B cell (primary cell): Measurements from ENCODE around the gene DSG1. TPM values are rescaled to one million over a fixed set of nuclear protein-coding genes. Genes with fewer than 3 reads are reported as not detected.

ENCODE experiments used
- ATAC-seq: fragments of 200-7000 bp; cut with Tn5 transposase; one replicate; pipeline ENCODE4 v1.10.0; 2021; ENCODE audit warnings: low read depth, mild to moderate bottlenecking, moderate number of reproducible peaks, moderate library complexity
- CTCF ChIA-PET: fragments of 350-600 bp; sonication (Branson Sonifier 250); formaldehyde crosslinking; loops from one replicate; lab custom pipeline; 2021; ENCODE audit warnings: antibody characterized with exemption, inconsistent platforms; lab: Charles Lee
- POLR2A ChIA-PET: fragments of 350-600 bp; sonication (Branson Sonifier 250); formaldehyde crosslinking; loops from one replicate; lab custom pipeline; 2021; ENCODE audit warnings: antibody characterized with exemption; lab: Charles Lee
- DNase-seq: peaks from one replicate; pipeline ENCODE4 v3.0.0; 2013
- H2AFZ ChIP-seq: 2 replicates; pipeline ENCODE4 v1.6.1; 2012; ENCODE audit warnings: mild to moderate bottlenecking, low read depth, low read length; ENCODE audit not compliant: insufficient read depth, poor library complexity, severe bottlenecking
- H3K27ac ChIP-seq, 2 donors: 1 replicate in 1 of 2; 2 replicates in 1 of 2; pipeline ENCODE4 v1.5.1; 2012 to 2013; ENCODE audit warnings: low read length in 2 of 2, mild to moderate bottlenecking in 2 of 2, moderate library complexity in 1 of 2
- H3K27me3 ChIP-seq, 4 experiments: fragments of 200-600 bp in 1 of 4; sonication (generic) in 1 of 4; replicated peaks in 1 of 4; 1 replicate in 2 of 4; 2 replicates in 2 of 4; pipeline versions ENCODE4 v1.6.1 to v1.7.0; 2013 to 2016; ENCODE audit warnings: low read length in 3 of 4, mild to moderate bottlenecking in 2 of 4, mixed read lengths in 1 of 4, moderate library complexity in 1 of 4; ENCODE audit not compliant: insufficient read depth in 4 of 4, control insufficient read depth in 3 of 4; ENCODE audit errors: control extremely low read depth in 1 of 4
- H3K36me3 ChIP-seq, 2 experiments: replicated peaks in 1 of 2; 1 replicate in 1 of 2; 2 replicates in 1 of 2; pipeline versions ENCODE4 v1.6.1 to v1.7.1; 2013; ENCODE audit warnings: low read length in 1 of 2; ENCODE audit not compliant: insufficient read depth in 2 of 2, control insufficient read depth in 1 of 2; ENCODE audit errors: control extremely low read depth in 1 of 2, extremely low read depth in 1 of 2
- H3K4me1 ChIP-seq, 2 donors: fragments of 200-600 bp in 1 of 2; sonication (generic) in 1 of 2; 1 replicate in 1 of 2; 2 replicates in 1 of 2; pipeline versions ENCODE4 v1.5.1 to v1.6.1; 2013 to 2017; ENCODE audit warnings: low read length in 2 of 2; ENCODE audit not compliant: control insufficient read depth in 2 of 2, insufficient read depth in 2 of 2
- H3K4me2 ChIP-seq: replicated peaks from 2 replicates; pipeline ENCODE3; 2012; ENCODE audit warnings: mild to moderate bottlenecking, low read depth, low read length; ENCODE audit not compliant: poor library complexity, severe bottlenecking
- H3K4me3 ChIP-seq, 5 experiments: fragments of 200-600 bp in 1 of 5; sonication (generic) in 1 of 5; 1 replicate in 3 of 5; 2 replicates in 2 of 5; pipeline versions ENCODE4 v1.5.1 to v1.7.0; 2011 to 2016; ENCODE audit warnings: low read length in 4 of 5, mild to moderate bottlenecking in 4 of 5, low read depth in 2 of 5, control low read depth in 1 of 5, moderate library complexity in 1 of 5; ENCODE audit not compliant: insufficient read depth in 1 of 5; ENCODE audit errors: control extremely low read depth in 1 of 5, extremely low read depth in 1 of 5
- H3K79me2 ChIP-seq: fragments of 200-600 bp; sonication (generic); one replicate; pipeline ENCODE4 v1.6.0; 2016; ENCODE audit warnings: low read length; ENCODE audit not compliant: control insufficient read depth, insufficient read depth
- H3K9ac ChIP-seq: fragments of 200-600 bp; sonication (generic); 2 replicates; pipeline ENCODE4 v1.6.1; 2017; ENCODE audit warnings: mild to moderate bottlenecking, low read length, moderate library complexity
- H3K9me3 ChIP-seq, 3 donors: one replicate each; pipeline versions ENCODE4 v1.6.1 to v1.7.1; 2013; ENCODE audit warnings: low read length in 2 of 3; ENCODE audit not compliant: control insufficient read depth in 2 of 3, insufficient read depth in 1 of 3; ENCODE audit errors: control extremely low read depth in 1 of 3
- H4K20me1 ChIP-seq: 2 replicates; pipeline ENCODE4 v1.6.0; 2012; ENCODE audit warnings: mild to moderate bottlenecking, low read length; ENCODE audit not compliant: insufficient read depth, control insufficient read depth, poor library complexity, severe bottlenecking
- H3K27ac Mint-ChIP-seq: one replicate; pipeline ENCODE4 v1.8.0; 2021; ENCODE audit warnings: mixed read lengths
- H3K27me3 Mint-ChIP-seq: one replicate; pipeline ENCODE4 v1.8.0; 2021; ENCODE audit warnings: mixed read lengths
- H3K4me1 Mint-ChIP-seq: one replicate; pipeline ENCODE4 v1.8.0; 2021; ENCODE audit warnings: mixed read lengths
- H3K4me3 Mint-ChIP-seq: one replicate; pipeline ENCODE4 v1.8.0; 2021; ENCODE audit warnings: mixed read lengths
- H3K9me3 Mint-ChIP-seq: one replicate; pipeline ENCODE4 v1.8.0; 2022; ENCODE audit warnings: mixed read lengths; ENCODE audit not compliant: insufficient read depth
- CTCF ChIP-seq: fragments of 200-600 bp; IDR thresholded peaks from one replicate; pipeline ENCODE4 v1.8.0; 2022; ENCODE audit warnings: antibody characterized with exemption, mild to moderate bottlenecking
- EZH2 ChIP-seq: IDR thresholded peaks from 2 replicates; pipeline ENCODE4 v1.6.1; 2012; ENCODE audit warnings: borderline replicate concordance, low read depth, mild to moderate bottlenecking, moderate library complexity, low read length; ENCODE audit not compliant: insufficient read depth, poor library complexity, severe bottlenecking
- WGBS: methylation state at CpG from one replicate; pipeline ENCODE4 v1.1.5; 2013; ENCODE audit warnings: missing lambda C conversion rate; ENCODE audit not compliant: insufficient coverage; 5-methylcytosine and 5-hydroxymethylcytosine counted together
- intact Hi-C: fragments of 100-400 bp; cut with micrococcal nuclease; formaldehyde crosslinking; loops from one replicate; pipeline ENCODE4 v1.10.0; 2022
- polyA plus RNA-seq: library from polyadenylated mRNA; depleted of rRNA; stranded (reverse); fragments of >200 nt; gene quantifications from 2 replicates; pipeline ENCODE4 v1.2.3, GENCODE V29; 2012
- total RNA-seq, 2 donors: library from RNA; stranded (reverse); fragments of 120-200 nt in 1 of 2; gene quantifications; 1 replicate in 1 of 2; 2 replicates in 1 of 2; pipeline versions ENCODE4 v1.2.3 to v1.2.4, GENCODE V29; 2013 to 2022

Gene DSG1
- total and polyA plus RNA-seq, 2 donors (not counting 1 experiment from before 2014, with no cell fraction given): not detected

GRCh38 chr18:31302991-31303390 lies 15.0 kb upstream of the DSG1 start:
- no peaks in the 10 kb centered on the region for H3K79me2 ChIP-seq
- no peak overlapping the region for H2AFZ ChIP-seq
- Mint-ChIP-seq H3K4me1 (no peaks in the 10 kb centered on the region), H3K4me3 (no peak overlapping the region), H3K27me3 (no peaks in the 10 kb centered on the region), H3K9me3 (no peaks in the 10 kb centered on the region), H3K27ac (no peak overlapping the region)
- no peak for ATAC-seq
- H3K27ac ChIP-seq: no peak overlapping the region
- H3K9ac ChIP-seq: no peak overlapping the region
- H4K20me1 ChIP-seq: no peaks in the 10 kb centered on the region
- H3K27me3 ChIP-seq: no peaks in the 10 kb centered on the region
- peaks cover 0 to 3% (median 0%) of the 10 kb centered on the region in 3 donors for H3K9me3 ChIP-seq
- intact Hi-C loops: no loop called here
- POLR2A ChIA-PET: no interaction called here
- CTCF ChIA-PET: no interaction called here
- H3K36me3 ChIP-seq: no peaks in the 10 kb centered on the region
- H3K4me3 ChIP-seq: no peak overlapping the region
- TF ChIP-seq CTCF: no peak
- TF ChIP-seq EZH2: no peak
- H3K4me2 ChIP-seq: no peak overlapping the region
- no peak for DNase-seq
- H3K4me1 ChIP-seq: no peaks in the 10 kb centered on the region

- Mint-ChIP-seq H3K4me1 (no peaks in the 10 kb centered on the region), H3K27me3 (no peaks in the 10 kb centered on the region), H3K27ac (no peak overlapping the region), H3K9me3 (no peaks in the 10 kb centered on the region), H3K4me3 (no peak overlapping the region)
- TF ChIP-seq EZH2 (no peak), CTCF (no peak)
- Histone ChIP-seq H3K79me2 (no peaks in the 10 kb centered on the region), H3K4me2 (no peak overlapping the region), H3K27ac (no peak overlapping the region), H3K4me3 (no peak overlapping the region), H4K20me1 (no peaks in the 10 kb centered on the region), H3K36me3 (no peaks in the 10 kb centered on the region), H3K9ac (no peak overlapping the region), H3K27me3 (no peaks in the 10 kb centered on the region), H2AFZ (no peak overlapping the region), H3K4me1 (no peaks in the 10 kb centered on the region), H3K9me3 (peaks cover 0 to under 1% (median 0%) of the 10 kb centered on the region in 3 donors)
- ChIA-PET CTCF (no interaction called here), POLR2A (no interaction called here)
- WGBS: 83% methylated on average over 2 of the region's 3 CpGs
- ATAC-seq: no peak
- intact Hi-C loops: no loop called here
- DNase-seq: no peak
Observed at GRCh38 chr18:31303771-31304170, 14.2 kb upstream of the DSG1 start.
